Right lobe of liver (tissue), 6 donors: ENCODE data around the gene GALNS. TPM values are rescaled to one million over a fixed set of nuclear protein-coding genes. Genes with fewer than 3 reads are reported as not detected.

Experiments
- ATAC-seq, 4 donors: fragments of 200-7000 bp; cut with Tn5 transposase; one replicate each; pipeline ENCODE4 v1.9.1; 2020; ENCODE audit warnings: mild to moderate bottlenecking in 4 of 4, moderate library complexity in 4 of 4
- DNase-seq, 3 donors: peaks; one replicate each; pipeline ENCODE4 v3.0.0-alpha.2; 2020
- H3K27ac ChIP-seq, 3 donors: fragments of 200-600 bp; one replicate each; pipeline ENCODE4 v1.8.0; 2022
- H3K27me3 ChIP-seq, 2 donors: fragments of 200-600 bp; one replicate each; pipeline ENCODE4 v1.8.0; 2022
- H3K36me3 ChIP-seq, 4 donors: fragments of 200-600 bp; sonication (generic) in 1 of 4; one replicate each; pipeline versions ENCODE4 v1.5.1 to v1.8.0; 2017 to 2022; ENCODE audit warnings: control low read depth in 1 of 4
- H3K4me1 ChIP-seq, 4 donors: fragments of 200-600 bp; sonication (generic) in 1 of 4; one replicate each; pipeline versions ENCODE4 v1.5.1 to v1.8.0; 2017 to 2022; ENCODE audit warnings: control low read depth in 1 of 4
- H3K4me3 ChIP-seq, 3 donors: fragments of 200-600 bp; one replicate each; pipeline ENCODE4 v1.8.0; 2022
- H3K9me3 ChIP-seq, 4 donors: fragments of 200-600 bp; sonication (generic) in 1 of 4; one replicate each; pipeline versions ENCODE4 v1.5.1 to v1.8.0; 2017 to 2022; ENCODE audit warnings: control low read depth in 1 of 4
- CTCF ChIP-seq, 4 donors: fragments of 200-600 bp in 3 of 4; fragments of 450-650 bp in 1 of 4; IDR thresholded peaks; one replicate each; pipeline versions ENCODE4 v1.5.1 to v1.8.0; 2016 to 2022; ENCODE audit warnings: antibody characterized with exemption in 4 of 4, mild to moderate bottlenecking in 2 of 4
- POLR2A ChIP-seq: fragments of 450-650 bp; IDR thresholded peaks from one replicate; pipeline ENCODE4 v1.6.1; 2017; ENCODE audit warnings: antibody characterized with exemption, mild to moderate bottlenecking
- WGBS: methylation state at CpG from one replicate; pipeline ENCODE4 v1.1.6; 2018; ENCODE audit warnings: low coverage, low lambda C conversion rate; ENCODE audit not compliant: insufficient coverage; ENCODE audit errors: missing lambda C conversion rate; 5-methylcytosine and 5-hydroxymethylcytosine counted together
- intact Hi-C, 2 donors: fragments of 100-400 bp; cut with DNase I; formaldehyde crosslinking; loops; one replicate each; pipeline versions ENCODE4 v1.11.2 to v1.14.1; 2022
- total RNA-seq, 6 experiments: library from RNA; depleted of rRNA in 2 of 6; stranded (reverse); fragments of >200 nt in 2 of 6; fragmentation: NEBNext Ultra II Directional in 3 of 6; extraction: Animal tissue kit (Norgen Biotek cat#: 25700) in 3 of 6; gene quantifications; one replicate each; pipeline versions ENCODE4 v1.1.0 to v1.2.4, GENCODE V29; 2016 to 2023
- donor health status: DM: no; HTN: yes; CAD: no.
- donor health status: DM: no; HTN: no; CAD: no.
- donor health status: DM: no; HTN: no; CAD: no.
- donor health status: DM: no; HTN: yes; CAD: no.
- donor health status: DM: no; HTN: yes; CAD: no.

Gene GALNS
- total RNA-seq, 6 experiments from 2014 or later, result 9.2 to 20.6 (median 16.5) TPM

GRCh38 chr16:88868974-88869672 lies 12.4 kb upstream of the GALNS start:
- no peak for ATAC-seq
- no peak overlapping the region for H3K27ac ChIP-seq
- DNase-seq, result no peak
- H3K4me3 ChIP-seq, result no peak overlapping the region
- H3K27me3 ChIP-seq, result no peaks in the 10 kb centered on the region
- H3K36me3 ChIP-seq, result no peaks in the 10 kb centered on the region
- H3K4me1 ChIP-seq, result no peaks in the 10 kb centered on the region
- TF ChIP-seq POLR2A (no peak), CTCF (IDR thresholded peaks at IDR 0.05) (no peak)
- no peaks in the 10 kb centered on the region for H3K9me3 ChIP-seq
- 74% methylated on average over 5 of the region's 27 CpGs for WGBS
- intact Hi-C loops, result loop anchor here in 1 of 2 donors (10.0 kb wide), 1 partner anchor 54 kb away; the partner anchor contains the start of gene APRT

- H3K4me3 ChIP-seq, result no peak overlapping the region
- no peak for ATAC-seq
These were observed 11.0 kb upstream of the GALNS start for GRCh38 chr16:88867581-88868246.

GRCh38 chr16:88866151-88866920 lies 9.6 kb upstream of the GALNS start, which contains the start of gene PABPN1L:
Gene PABPN1L (minus strand): TSS chr16:88866660. CDS start chr16:88866606, 54 bp downstream.
- intact Hi-C loops, result loop anchor here in 1 of 2 donors (10.0 kb wide), 1 partner anchor 52 kb away; the partner anchor contains the start of gene APRT

More at GRCh38 chr16:88867581-88868246, 11.0 kb upstream of the GALNS start:
- Histone ChIP-seq H3K36me3 (no peaks in the 10 kb centered on the region), H3K9me3 (no peaks in the 10 kb centered on the region), H3K27ac (no peak overlapping the region), H3K4me1 (no peaks in the 10 kb centered on the region), H3K27me3 (no peaks in the 10 kb centered on the region)
- 73% methylated on average over 6 of the region's 24 CpGs for WGBS
- TF ChIP-seq POLR2A (no peak), CTCF (IDR thresholded peaks at IDR 0.05) (no peak)
- DNase-seq, result no peak
- intact Hi-C loops, result loop anchor here in 1 of 2 donors (10.0 kb wide), 1 partner anchor 53 kb away; the partner anchor contains the start of gene APRT

More at GRCh38 chr16:88866151-88866920, 9.6 kb upstream of the GALNS start, which contains the start of gene PABPN1L:
- DNase-seq, result no peak
- TF ChIP-seq POLR2A (no peak), CTCF (IDR thresholded peaks at IDR 0.05) (no peak)
- H3K4me1 ChIP-seq, result no peaks in the 10 kb centered on the region
- H3K27ac ChIP-seq, result no peak within 1 kb of the TSS
- WGBS, result 38% methylated on average over 4 of the region's 20 CpGs
- H3K36me3 ChIP-seq, result peaks cover 0 to 3% (median 0%) of the 10 kb centered on the region in 4 donors
- no peaks in the 10 kb centered on the region for H3K9me3 ChIP-seq
- no peaks in the 10 kb centered on the region for H3K27me3 ChIP-seq
- H3K4me3 ChIP-seq, result no peak within 1 kb of the TSS
- ATAC-seq, result no peak
